Hypothalamus (tissue), 51 donors: ENCODE results near the gene TEX9.
A peak's percentile ranks its signal among the peaks of the same experiment; 100 is the strongest.
"Not testable (repeated sequence)": the region's sequence is repeated elsewhere in the genome, so short reads cannot be mapped to it uniquely, and the experiment has no call there.

ENCODE experiments used
- DNase-seq, 51 donors: peaks; one replicate each; lab custom pipeline; 2025; lab: John Stamatoyannopoulos, UW

Gene TEX9

DNA sequence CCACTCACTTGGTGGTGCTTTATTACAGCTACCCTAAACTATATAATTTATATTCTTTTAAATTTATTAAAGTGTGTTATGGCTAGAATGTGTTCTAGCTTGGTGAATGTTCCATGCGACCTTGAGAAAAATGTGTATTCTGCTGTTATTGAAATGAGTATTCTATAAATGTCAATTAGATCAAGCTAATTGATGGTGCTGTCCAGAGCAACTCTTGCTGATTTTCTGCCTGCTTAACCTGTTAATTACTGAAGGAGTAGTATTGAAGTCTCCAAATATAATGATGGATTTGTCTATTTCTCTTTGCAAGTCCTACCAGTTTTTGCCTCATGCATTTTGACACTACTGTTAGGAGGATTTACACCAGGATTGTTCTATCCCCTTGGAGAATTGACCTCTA, 3.2 kb upstream of the TEX9 start:
- no peak for DNase-seq

DNA sequence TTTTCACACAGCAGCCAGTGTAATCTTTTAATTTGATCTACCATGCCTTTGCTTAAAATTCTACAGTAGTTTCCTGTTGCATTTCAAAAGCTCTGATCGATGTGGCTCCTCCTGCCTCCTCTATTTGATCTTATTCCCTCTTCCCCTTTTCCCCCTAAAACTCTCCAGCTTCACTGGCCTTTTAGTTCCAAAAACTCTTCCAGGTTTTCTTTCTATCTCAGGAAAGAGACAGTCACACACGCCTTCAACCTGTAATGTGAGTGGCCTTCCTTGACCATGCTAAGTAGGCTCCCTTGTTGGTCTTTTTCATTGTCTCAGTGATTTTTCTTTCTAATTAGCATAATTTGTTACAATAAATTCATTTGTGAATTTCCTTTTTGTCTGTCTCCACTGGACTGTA, 985 bp downstream of the TEX9 start:
- DNase-seq: no peak

- DNase-seq: peak in 1 of 51 donors; percentile 22
These were observed 1.9 kb downstream of the TEX9 start for GRCh38 chr15:56367156-56367555.

DNA sequence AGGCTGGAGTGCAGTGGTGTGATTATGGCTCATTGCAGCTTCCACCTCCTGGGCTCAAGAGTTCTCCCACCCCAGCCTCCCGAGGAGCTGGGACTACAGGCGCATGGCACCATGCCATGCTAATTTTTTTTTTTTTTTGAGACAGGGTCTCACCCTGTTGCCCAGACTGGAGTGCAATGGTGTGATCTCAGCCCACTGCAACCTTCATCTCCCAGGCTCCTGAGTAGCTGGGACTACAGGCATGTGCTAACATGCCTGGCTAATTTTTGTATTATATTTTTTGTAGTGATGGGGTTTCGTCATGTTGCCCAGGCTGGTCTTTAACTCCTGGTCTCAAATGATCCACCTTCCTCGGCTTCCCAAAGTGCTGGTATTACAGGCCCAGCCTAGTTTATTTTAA, 4.0 kb downstream of the TEX9 start:
- DNase-seq: no peak

DNA sequence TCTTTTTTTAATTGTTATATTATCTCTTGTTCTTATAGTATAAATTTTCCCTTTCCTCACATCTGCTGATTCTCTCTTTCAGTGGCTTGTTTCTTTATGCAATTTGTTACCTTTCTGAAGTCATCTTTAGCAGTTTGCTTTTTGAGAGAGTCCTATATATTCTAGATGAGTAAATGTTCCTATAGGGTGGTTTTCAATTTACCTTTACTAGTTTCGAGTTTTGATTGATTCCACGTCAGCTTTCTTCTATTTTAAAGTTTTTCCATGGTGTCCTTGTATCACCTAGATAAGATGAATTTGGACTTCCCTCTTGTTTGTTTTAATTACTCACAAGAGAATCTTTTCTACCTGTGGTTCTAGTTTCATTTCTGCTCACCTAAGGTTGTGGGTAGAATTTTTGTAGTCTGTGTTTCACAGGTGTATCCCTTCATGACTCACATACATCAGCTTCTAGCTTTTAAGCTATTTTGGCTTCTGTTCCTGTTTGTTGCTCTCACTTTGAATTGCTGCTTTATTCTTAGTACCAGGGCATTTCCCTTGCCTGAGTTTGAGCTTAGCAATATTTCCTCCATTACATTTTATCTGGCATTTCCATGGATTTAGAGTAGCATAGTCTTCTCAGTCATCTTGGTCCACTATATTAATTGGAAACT, 6.4 kb downstream of the TEX9 start:
- no peak for DNase-seq

GRCh38 chr15:56374693-56375092, 9.5 kb downstream of the TEX9 start:
- not testable (repeated sequence) for DNase-seq

GRCh38 chr15:56377822-56378221, 12.6 kb downstream of the TEX9 start:
- DNase-seq: not testable (repeated sequence)

- DNase-seq: no peak
These were observed 17.8 kb downstream of the TEX9 start for GRCh38 chr15:56383010-56383409.

- no peak for DNase-seq
These were observed 20.7 kb downstream of the TEX9 start for GRCh38 chr15:56385908-56386307.

GRCh38 chr15:56390739-56391267, 25.6 kb downstream of the TEX9 start:
- DNase-seq: no peak

DNA sequence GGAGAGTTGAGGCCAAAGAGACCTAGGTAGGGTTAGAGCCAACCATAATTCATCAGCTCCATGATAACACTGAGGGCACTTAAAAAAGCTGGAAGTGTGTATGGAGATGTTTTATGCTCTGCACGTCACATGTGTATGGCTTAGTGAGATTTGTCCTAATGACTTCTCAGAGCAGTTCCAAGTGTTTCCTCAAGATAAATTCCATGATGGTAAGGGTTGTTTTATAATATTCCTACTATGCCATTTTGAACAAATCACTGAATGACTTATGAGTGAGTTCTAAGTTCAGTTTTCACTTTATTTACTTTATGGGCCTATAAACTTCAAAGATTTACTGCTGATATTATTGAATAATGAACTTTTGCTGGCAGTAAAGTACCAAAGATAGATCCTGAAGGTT, 28.1 kb downstream of the TEX9 start:
- no peak for DNase-seq

DNA sequence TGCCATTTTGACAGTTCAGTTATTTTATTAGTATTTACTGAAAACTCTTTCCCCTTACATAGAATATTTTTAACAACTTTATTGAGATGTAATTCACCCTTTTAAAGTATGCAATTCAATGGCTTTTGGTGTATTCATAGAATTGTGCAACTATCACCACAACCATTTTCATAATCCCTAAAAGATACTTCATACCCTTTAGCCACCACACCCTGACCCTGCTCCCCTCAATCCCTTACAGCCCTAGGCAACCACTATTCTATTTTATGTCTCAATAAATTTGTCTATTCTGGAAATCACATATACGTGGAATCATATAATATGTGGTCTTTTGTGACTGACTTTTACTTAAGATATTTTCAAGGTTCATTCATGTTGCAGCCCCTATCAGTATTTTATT, 29.7 kb downstream of the TEX9 start:
- no peak for DNase-seq

DNA sequence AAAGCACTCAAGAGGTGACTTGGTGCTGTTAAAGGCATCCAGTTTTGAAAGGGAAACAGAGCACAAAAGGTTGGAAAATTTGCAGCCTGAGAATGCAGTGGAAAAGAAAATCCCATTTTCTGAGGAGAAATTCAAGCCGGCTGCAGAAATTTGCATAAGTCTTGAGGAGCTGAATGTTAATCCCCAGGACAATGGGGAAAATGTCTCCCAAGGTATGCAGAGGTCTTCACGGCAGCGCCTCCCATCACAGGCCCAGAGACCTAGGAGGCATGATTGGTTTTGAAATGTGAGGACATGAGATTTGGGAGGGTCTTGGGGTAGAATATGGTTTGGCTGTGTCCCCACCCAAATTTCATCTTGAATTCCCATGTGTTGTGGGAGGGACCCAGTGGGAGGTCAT, 32.1 kb downstream of the TEX9 start:
- DNase-seq: not testable (repeated sequence)

DNA sequence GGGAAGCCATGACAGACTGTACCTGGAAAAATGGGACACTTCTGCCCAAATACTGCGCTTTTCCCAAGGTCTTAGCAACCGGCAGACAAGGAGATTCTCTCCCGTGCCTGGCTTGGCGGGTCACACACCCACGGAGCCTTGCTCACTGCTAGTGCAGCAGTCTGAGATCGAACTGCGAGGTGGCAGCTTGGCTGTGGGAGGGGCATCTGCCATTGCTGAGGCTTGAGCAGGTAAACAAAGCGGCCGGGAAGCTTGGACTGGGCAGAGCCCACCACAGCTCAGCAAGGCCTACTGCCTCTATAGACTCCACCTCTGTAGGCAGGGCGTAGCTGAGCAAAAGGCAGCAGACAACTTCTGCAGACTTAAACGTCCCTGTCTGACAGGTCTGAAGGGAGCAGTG, 34.0 kb downstream of the TEX9 start:
- DNase-seq: not testable (repeated sequence)

DNA sequence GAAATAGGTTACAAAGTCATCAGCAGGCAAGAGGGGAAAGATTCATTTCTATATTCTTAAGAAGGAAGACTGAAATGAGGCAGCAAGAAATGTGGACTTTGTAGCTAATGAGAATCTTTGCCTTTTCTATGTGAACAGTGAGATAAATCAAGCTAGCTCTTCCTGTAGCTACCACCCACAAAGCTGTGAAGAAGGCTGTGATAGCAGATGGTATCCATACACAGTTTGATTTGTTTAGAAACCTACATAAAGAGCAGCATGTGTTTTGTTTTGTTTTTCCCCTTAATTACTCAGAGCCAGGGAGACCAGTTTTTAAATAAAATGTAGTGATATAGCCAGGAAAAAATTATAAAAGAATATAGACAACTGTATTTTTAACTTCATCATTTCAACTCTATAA, 45.5 kb downstream of the TEX9 start:
- no peak for DNase-seq

- no peak for DNase-seq
These were observed 46.0 kb downstream of the TEX9 start for GRCh38 chr15:56411122-56411749.

- not testable (repeated sequence) for DNase-seq
These were observed 48.0 kb downstream of the TEX9 start for GRCh38 chr15:56413114-56413733.

DNA sequence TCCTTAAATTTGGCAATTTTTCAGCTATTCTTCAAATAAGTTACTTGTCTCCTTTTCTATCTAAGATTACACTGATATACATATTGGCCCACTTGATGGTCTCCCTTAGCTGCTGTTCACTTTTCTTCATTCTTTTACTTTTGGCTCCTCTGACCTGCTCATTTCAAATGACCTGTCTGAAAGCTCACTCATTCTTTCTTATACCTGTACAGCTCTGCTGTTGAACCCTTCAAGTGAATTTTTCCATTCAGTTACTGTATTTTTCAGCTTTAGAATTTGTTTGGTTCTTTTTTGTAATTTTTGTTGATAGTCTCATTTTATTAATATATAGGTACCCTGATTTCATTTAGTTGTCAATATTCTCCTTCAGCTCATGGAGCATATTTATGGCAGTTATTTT, 60.0 kb downstream of the TEX9 start:
- no peak for DNase-seq

- no peak for DNase-seq
These were observed 60.8 kb downstream of the TEX9 start for GRCh38 chr15:56425976-56426375.

DNA sequence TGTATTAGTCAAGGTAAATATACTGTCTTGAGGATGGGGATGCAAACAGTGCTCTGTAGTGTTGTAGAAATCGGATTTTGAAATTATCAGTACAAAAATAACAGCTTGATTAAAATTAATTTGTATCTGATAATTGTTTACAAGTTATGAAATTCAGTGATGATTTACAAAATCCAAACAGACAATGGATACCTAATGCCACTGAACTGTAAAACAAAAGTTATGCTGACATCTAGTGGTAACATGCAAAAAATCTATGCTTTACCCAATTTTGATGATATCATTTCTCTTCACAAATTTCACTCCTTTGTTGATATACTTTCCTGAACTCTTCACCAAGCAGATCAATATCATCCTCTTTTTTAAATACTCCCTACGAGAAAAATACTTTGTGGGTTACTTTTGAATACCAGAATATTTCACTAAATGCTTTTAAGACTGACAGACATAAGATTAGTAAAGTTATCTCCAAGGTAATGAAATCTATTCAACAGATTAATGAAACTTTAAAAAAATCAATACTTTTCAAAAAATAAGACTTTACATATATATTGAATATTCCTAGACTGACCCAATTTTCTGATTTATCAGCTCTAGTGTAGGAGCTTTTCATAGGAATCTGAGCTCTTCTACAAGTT, 63.7 kb downstream of the TEX9 start:
- peak in 1 of 51 donors; percentile 1 for DNase-seq

- DNase-seq: no peak
These were observed 67.1 kb downstream of the TEX9 start for GRCh38 chr15:56432304-56432703.
